NCI-H82 (cell line): ENCODE results near the gene TTLL11.

ENCODE experiments used
- DNase-seq: peaks from one replicate; lab custom pipeline; 2025; lab: John Stamatoyannopoulos, UW

The TTLL11 gene

GRCh38 chr9:121855476-121855875 is 237.6 kb downstream of the TTLL11 start:
- DNase-seq: no peak

GRCh38 chr9:121853617-121854395 is 239.3 kb downstream of the TTLL11 start:
- no peak for DNase-seq

- DNase-seq: no peak
These were observed 240.2 kb downstream of the TTLL11 start for GRCh38 chr9:121852651-121853616.

- no peak for DNase-seq
These were observed 240.9 kb downstream of the TTLL11 start for GRCh38 chr9:121852241-121852640.

- DNase-seq: no peak
These were observed 241.4 kb downstream of the TTLL11 start for GRCh38 chr9:121851641-121852091.

- DNase-seq: no peak
These were observed 242.7 kb downstream of the TTLL11 start for GRCh38 chr9:121850366-121850765.

GRCh38 chr9:121849554-121849953 is 243.6 kb downstream of the TTLL11 start:
- DNase-seq: no peak

- DNase-seq: no peak
These were observed 248.5 kb downstream of the TTLL11 start for GRCh38 chr9:121844562-121844961.

GRCh38 chr9:121844098-121844497 is 249.0 kb downstream of the TTLL11 start:
- DNase-seq: no peak

GRCh38 chr9:121842612-121842978 is 250.5 kb downstream of the TTLL11 start:
- no peak for DNase-seq

GRCh38 chr9:121841771-121842611 is 251.1 kb downstream of the TTLL11 start:
- DNase-seq: no peak

GRCh38 chr9:121840838-121841760 is 252.0 kb downstream of the TTLL11 start:
- DNase-seq: no peak

GRCh38 chr9:121839726-121840500 is 253.2 kb downstream of the TTLL11 start:
- no peak for DNase-seq

GRCh38 chr9:121838746-121839669 is 254.1 kb downstream of the TTLL11 start:
- DNase-seq: peak; percentile 23

- DNase-seq: peak; percentile 70
These were observed 255.8 kb downstream of the TTLL11 start for GRCh38 chr9:121837113-121837961.

GRCh38 chr9:121836366-121836885 is 256.7 kb downstream of the TTLL11 start:
- DNase-seq: no peak

- DNase-seq: no peak
These were observed 257.3 kb downstream of the TTLL11 start for GRCh38 chr9:121835587-121836365.
